ENCODE results near the gene CCDC186.

The CCDC186 gene

GRCh38 chr10:114110174-114110972 lies 63.6 kb downstream of the CCDC186 start:
- DNase-seq (ENCODE audit: low spot score) = peak; percentile 36

- DNase-seq (ENCODE audit: low spot score) = peak; percentile 71
Measured at GRCh38 chr10:114103284-114103683, 70.7 kb downstream of the CCDC186 start.

- no peak for DNase-seq (ENCODE audit: low spot score)
Measured at GRCh38 chr10:114102256-114102655, 71.7 kb downstream of the CCDC186 start.

- DNase-seq (ENCODE audit: low spot score) = peak; percentile 68
Measured at GRCh38 chr10:114100848-114101741, 72.9 kb downstream of the CCDC186 start.

- no peak for DNase-seq (ENCODE audit: low spot score)
Measured at GRCh38 chr10:114096864-114097263, 77.1 kb downstream of the CCDC186 start.

- DNase-seq (ENCODE audit: low spot score) = no peak
Measured at GRCh38 chr10:114095559-114096337, 78.3 kb downstream of the CCDC186 start.

- DNase-seq (ENCODE audit: low spot score) = no peak
Measured at GRCh38 chr10:114094795-114095194, 79.2 kb downstream of the CCDC186 start.

- no peak for DNase-seq (ENCODE audit: low spot score)
Measured at GRCh38 chr10:114087655-114088054, 86.3 kb downstream of the CCDC186 start.

- no peak for DNase-seq (ENCODE audit: low spot score)
Measured at GRCh38 chr10:114087255-114087654, 86.7 kb downstream of the CCDC186 start.

- DNase-seq (ENCODE audit: low spot score) = no peak
Measured at GRCh38 chr10:114084215-114084614, 89.8 kb downstream of the CCDC186 start.

- no peak for DNase-seq (ENCODE audit: low spot score)
Measured at GRCh38 chr10:114083040-114083439, 91.0 kb downstream of the CCDC186 start.

GRCh38 chr10:114081911-114082583 lies 92.0 kb downstream of the CCDC186 start:
- no peak for DNase-seq (ENCODE audit: low spot score)

- DNase-seq (ENCODE audit: low spot score) = no peak
Measured at GRCh38 chr10:114079421-114079820, 94.6 kb downstream of the CCDC186 start.

GRCh38 chr10:114078346-114078745 lies 95.7 kb downstream of the CCDC186 start:
- no peak for DNase-seq (ENCODE audit: low spot score)

GRCh38 chr10:114077815-114078219 lies 96.2 kb downstream of the CCDC186 start:
- no peak for DNase-seq (ENCODE audit: low spot score)

- DNase-seq (ENCODE audit: low spot score) = no peak
Measured at GRCh38 chr10:114077347-114077746, 96.7 kb downstream of the CCDC186 start.

GRCh38 chr10:114075093-114075492 lies 98.9 kb downstream of the CCDC186 start:
- DNase-seq (ENCODE audit: low spot score) = no peak

GRCh38 chr10:114073395-114074186 lies 100.4 kb downstream of the CCDC186 start:
- DNase-seq (ENCODE audit: low spot score) = no peak

- no peak for DNase-seq (ENCODE audit: low spot score)
Measured at GRCh38 chr10:114071178-114071577, 102.8 kb downstream of the CCDC186 start.
